ENCODE measurements around the gene SPARC. TPM values are rescaled to one million over a fixed set of nuclear protein-coding genes. Genes with fewer than 3 reads are reported as not detected.

Gene SPARC
- polyA plus RNA-seq, 3 donors = 1,921 to 2,648 (median 2,320) TPM

DNA sequence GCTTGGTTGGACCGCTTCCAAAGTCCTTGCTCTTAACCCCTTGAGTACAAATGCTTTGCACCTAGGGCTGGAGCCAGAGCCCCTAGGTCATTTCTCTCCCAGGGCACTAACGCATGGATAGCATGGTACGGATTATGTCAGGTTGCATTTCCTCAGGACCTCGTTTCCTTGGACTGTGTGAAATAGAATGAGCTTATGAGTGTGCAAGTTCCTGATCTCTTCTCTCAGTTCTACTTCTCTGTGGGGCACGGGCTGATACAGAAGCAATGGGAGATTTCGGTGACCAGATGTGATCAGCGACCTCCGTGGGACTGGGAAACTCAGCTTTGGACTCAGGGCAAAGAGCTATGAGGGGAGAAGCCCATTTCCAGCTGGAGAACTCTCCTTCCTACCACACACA, 14.2 kb downstream of the SPARC start:
- DNase-seq (ENCODE audit: extremely low read depth in 1 of 11, low read depth in 9 of 11, low spot score in 4 of 11) = no peak

DNA sequence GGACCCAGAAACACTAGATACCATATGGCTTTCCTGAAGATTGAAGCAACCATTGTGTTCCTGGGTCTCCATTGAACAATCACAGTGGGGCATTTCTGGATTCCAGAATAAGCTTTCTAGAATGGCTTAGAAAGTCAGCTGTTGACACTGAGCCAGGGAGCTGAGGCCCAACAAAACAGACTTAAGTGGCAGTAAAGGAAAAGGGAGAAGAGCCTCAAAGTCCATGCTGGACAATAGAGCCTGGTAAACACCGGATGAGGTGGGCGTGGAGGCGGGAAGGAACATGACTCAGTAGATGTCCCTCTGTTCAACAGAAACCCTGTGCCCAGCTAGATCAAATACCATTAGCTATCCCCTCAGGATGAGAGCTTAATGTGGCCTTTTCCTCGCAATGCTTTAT, 14.8 kb downstream of the SPARC start:
- no peak for DNase-seq (ENCODE audit: extremely low read depth in 1 of 11, low read depth in 9 of 11, low spot score in 4 of 11)

- DNase-seq (ENCODE audit: extremely low read depth in 1 of 11, low read depth in 9 of 11, low spot score in 4 of 11) = no peak
Measured at GRCh38 chr5:151670953-151671636, 15.6 kb downstream of the SPARC start.

DNA sequence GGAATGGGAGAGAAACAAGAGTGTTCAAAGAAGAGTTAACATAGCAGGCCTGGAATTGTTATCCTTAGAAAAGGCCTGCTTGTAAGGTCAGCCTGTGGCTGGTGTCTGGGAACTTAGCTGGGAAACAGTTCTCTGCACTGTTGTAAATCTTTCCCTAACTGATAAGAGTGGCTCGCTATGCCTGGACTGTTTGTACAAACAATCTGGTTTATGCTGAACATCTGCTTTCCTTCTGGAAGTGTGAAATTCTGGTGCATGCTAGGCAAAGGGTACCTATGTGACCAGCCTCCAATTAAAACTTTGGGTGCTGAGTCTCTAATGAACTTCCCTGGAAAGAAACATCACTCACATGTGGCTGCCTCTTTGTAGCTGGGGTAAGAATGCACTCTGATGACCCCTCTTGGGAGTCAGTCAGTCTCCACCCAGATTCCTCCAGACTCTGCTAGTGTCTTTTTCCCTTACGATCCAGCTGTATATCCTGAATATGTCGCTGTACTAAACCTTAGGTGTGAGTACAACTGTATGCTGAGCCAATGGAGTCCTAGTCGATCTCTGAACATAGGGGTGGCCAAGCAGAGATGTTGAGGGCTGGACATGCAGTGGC, 16.5 kb downstream of the SPARC start:
- DNase-seq (ENCODE audit: extremely low read depth in 1 of 11, low read depth in 9 of 11, low spot score in 4 of 11) = no peak

GRCh38 chr5:151667083-151667482, 19.6 kb downstream of the SPARC start:
- no peak for DNase-seq (ENCODE audit: extremely low read depth in 1 of 11, low read depth in 9 of 11, low spot score in 4 of 11)

GRCh38 chr5:151665613-151666012, 21.1 kb downstream of the SPARC start:
- no peak for DNase-seq (ENCODE audit: extremely low read depth in 1 of 11, low read depth in 9 of 11, low spot score in 4 of 11)

- no peak for DNase-seq (ENCODE audit: extremely low read depth in 1 of 11, low read depth in 9 of 11, low spot score in 4 of 11)
Measured at GRCh38 chr5:151664694-151665585, 21.8 kb downstream of the SPARC start.

DNA sequence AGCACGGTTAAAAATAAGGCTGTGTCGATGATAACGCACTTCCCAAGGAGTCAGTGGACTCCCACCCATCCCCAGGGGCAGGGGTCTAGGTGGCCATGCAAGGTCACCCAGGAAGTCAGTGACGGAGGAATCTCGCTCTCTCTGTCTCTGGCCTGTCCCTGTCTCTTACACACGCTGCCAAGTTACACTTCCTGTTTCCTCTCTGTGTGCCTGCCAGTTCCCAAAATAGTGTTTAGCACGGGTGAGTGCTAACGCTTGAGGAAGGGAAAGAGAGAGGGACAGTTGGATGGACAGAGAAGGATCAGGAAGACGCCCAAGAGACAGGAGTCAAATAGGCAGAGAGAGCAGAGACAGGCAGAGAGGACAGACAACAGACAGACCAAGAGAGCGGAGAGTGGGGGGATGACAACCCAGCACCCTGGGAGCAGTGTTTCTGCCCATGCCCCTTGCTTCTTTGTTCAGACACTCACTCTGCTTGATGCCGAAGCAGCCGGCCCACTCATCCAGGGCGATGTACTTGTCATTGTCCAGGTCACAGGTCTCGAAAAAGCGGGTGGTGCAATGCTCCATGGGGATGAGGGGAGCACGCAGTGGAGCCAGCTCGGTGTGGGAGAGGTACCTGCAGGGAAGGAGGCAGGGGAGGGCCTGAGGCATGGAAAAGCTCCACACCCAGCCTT, 23.0 kb downstream of the SPARC start:
- DNase-seq (ENCODE audit: extremely low read depth in 1 of 11, low read depth in 9 of 11, low spot score in 4 of 11) = no peak

DNA sequence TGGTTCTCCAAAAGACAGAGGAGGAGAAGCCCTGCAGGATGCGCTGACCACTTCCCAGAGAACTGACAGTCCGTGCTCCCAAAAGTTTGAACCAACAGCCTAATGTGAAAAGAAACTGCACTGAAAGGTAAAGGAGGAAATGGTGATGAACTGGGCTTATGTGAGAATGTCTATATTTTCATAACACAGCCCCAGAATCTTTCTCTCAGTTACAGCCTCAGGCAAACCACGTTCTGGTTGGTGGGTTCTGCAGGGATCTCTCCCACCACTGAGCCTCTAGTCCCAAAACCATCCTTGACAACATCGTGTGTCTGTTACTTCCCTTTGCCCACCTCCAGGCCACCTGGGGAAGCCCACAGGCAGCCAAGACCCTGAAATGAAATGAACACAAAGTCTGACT, 23.9 kb downstream of the SPARC start:
- DNase-seq (ENCODE audit: extremely low read depth in 1 of 11, low read depth in 9 of 11, low spot score in 4 of 11) = no peak

- DNase-seq (ENCODE audit: extremely low read depth in 1 of 11, low read depth in 9 of 11, low spot score in 4 of 11) = no peak
Measured at GRCh38 chr5:151661968-151662732, 24.6 kb downstream of the SPARC start.

GRCh38 chr5:151660616-151661495, 25.9 kb downstream of the SPARC start:
- no peak for DNase-seq (ENCODE audit: extremely low read depth in 1 of 11, low read depth in 9 of 11, low spot score in 4 of 11)

- peak in 9 of 11 donors; percentile 54 to 77 (median 67) for DNase-seq (ENCODE audit: extremely low read depth in 1 of 11, low read depth in 9 of 11, low spot score in 4 of 11)
Measured at GRCh38 chr5:151659001-151659754, 27.5 kb downstream of the SPARC start.

DNA sequence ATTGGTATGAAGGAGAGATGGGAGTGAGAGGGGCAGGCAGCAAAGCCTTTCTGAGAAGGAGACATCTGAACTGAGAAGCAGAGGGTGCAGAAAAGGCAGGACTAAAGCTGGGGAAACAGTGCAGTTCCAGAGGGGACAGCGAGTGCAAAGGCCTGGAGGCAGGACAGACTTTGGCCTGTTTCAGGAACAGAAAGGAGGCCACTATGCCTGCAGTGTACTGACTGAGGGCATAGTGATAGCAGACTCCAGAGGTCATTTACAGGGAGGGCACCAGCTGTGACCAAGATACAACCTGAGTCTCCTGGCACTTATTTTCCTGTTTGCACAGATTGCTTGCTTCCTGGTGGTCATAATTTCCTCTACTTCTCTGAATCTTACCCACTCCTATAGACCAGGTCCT, 29.6 kb downstream of the SPARC start:
- no peak for DNase-seq (ENCODE audit: extremely low read depth in 1 of 11, low read depth in 9 of 11, low spot score in 4 of 11)

- no peak for DNase-seq (ENCODE audit: extremely low read depth in 1 of 11, low read depth in 9 of 11, low spot score in 4 of 11)
Measured at GRCh38 chr5:151656311-151656710, 30.4 kb downstream of the SPARC start.

- peak in 9 of 11 donors; percentile 51 to 80 (median 61) for DNase-seq (ENCODE audit: extremely low read depth in 1 of 11, low read depth in 9 of 11, low spot score in 4 of 11)
Measured at GRCh38 chr5:151651997-151652645, 34.6 kb downstream of the SPARC start.

GRCh38 chr5:151648988-151649387, 37.7 kb downstream of the SPARC start:
- DNase-seq (ENCODE audit: extremely low read depth in 1 of 11, low read depth in 9 of 11, low spot score in 4 of 11) = no peak

DNA sequence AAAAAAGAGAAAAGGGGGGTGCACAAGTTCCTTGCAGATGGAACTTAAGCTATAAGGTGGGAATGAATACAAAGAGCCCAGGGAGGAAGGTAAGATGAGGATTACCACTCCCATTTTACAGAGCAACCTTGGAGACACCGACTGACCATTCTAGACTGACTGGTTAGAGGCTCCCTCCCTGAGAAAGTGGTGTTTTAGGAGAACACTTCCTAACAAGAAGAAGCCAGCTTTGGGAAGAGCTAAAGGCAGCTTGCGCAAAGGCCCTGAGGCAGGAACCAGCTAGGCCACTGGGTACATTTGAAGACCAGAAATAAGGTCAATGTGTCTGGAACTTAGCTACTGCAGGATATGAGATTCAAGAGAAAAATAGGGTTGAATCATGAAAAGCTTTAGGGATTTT, 38.6 kb downstream of the SPARC start:
- no peak for DNase-seq (ENCODE audit: extremely low read depth in 1 of 11, low read depth in 9 of 11, low spot score in 4 of 11)

All from renal cortex interstitium (tissue), 11 donors.